GM18873 (cell line): ENCODE measurements around the gene MAP3K14.
"Not testable (repeated sequence)": the region's sequence is repeated elsewhere in the genome, so short reads cannot be mapped to it uniquely, and the experiment has no call there.

Experiments
- ATAC-seq: cut with Tn5 transposase; IDR thresholded peaks from one replicate; pipeline ENCODE4 v1.9.1; 2021; ENCODE audit warnings: mild to moderate bottlenecking, moderate library complexity, moderate number of reproducible peaks; ENCODE audit not compliant: unreplicated experiment, low FRiP score

MAP3K14 gene

GRCh38 chr17:45302649-45303173 lies 14.1 kb downstream of the MAP3K14 start:
- no peak for ATAC-seq

- not testable (repeated sequence) for ATAC-seq
Measured at GRCh38 chr17:45302220-45302619, 14.6 kb downstream of the MAP3K14 start.

- no peak for ATAC-seq
Measured at GRCh38 chr17:45301674-45302073, 15.1 kb downstream of the MAP3K14 start.

- no peak for ATAC-seq
Measured at GRCh38 chr17:45300060-45300751, 16.6 kb downstream of the MAP3K14 start.

GRCh38 chr17:45299361-45299760 lies 17.5 kb downstream of the MAP3K14 start:
- ATAC-seq: no peak

GRCh38 chr17:45298546-45299285 lies 18.1 kb downstream of the MAP3K14 start:
- ATAC-seq: no peak

- no peak for ATAC-seq
Measured at GRCh38 chr17:45296833-45297124, 20.0 kb downstream of the MAP3K14 start.

GRCh38 chr17:45296003-45296832 lies 20.6 kb downstream of the MAP3K14 start:
- ATAC-seq: no peak

GRCh38 chr17:45294506-45294905 lies 22.3 kb downstream of the MAP3K14 start:
- ATAC-seq: no peak

- ATAC-seq: no peak
Measured at GRCh38 chr17:45293413-45294211, 23.2 kb downstream of the MAP3K14 start.

- ATAC-seq: no peak
Measured at GRCh38 chr17:45292696-45293412, 24.0 kb downstream of the MAP3K14 start.

- ATAC-seq: no peak
Measured at GRCh38 chr17:45291171-45291805, 25.5 kb downstream of the MAP3K14 start.

- ATAC-seq: no peak
Measured at GRCh38 chr17:45290269-45290765, 26.5 kb downstream of the MAP3K14 start.

GRCh38 chr17:45289301-45290268 lies 27.2 kb downstream of the MAP3K14 start:
- no peak for ATAC-seq

GRCh38 chr17:45288825-45289224 lies 28.0 kb downstream of the MAP3K14 start:
- no peak for ATAC-seq

GRCh38 chr17:45287526-45288500 lies 29.0 kb downstream of the MAP3K14 start:
- no peak for ATAC-seq

GRCh38 chr17:45286286-45286685 lies 30.5 kb downstream of the MAP3K14 start:
- no peak for ATAC-seq
